ENCODE measurements around the gene CLPTM1L.

The CLPTM1L gene

DNA sequence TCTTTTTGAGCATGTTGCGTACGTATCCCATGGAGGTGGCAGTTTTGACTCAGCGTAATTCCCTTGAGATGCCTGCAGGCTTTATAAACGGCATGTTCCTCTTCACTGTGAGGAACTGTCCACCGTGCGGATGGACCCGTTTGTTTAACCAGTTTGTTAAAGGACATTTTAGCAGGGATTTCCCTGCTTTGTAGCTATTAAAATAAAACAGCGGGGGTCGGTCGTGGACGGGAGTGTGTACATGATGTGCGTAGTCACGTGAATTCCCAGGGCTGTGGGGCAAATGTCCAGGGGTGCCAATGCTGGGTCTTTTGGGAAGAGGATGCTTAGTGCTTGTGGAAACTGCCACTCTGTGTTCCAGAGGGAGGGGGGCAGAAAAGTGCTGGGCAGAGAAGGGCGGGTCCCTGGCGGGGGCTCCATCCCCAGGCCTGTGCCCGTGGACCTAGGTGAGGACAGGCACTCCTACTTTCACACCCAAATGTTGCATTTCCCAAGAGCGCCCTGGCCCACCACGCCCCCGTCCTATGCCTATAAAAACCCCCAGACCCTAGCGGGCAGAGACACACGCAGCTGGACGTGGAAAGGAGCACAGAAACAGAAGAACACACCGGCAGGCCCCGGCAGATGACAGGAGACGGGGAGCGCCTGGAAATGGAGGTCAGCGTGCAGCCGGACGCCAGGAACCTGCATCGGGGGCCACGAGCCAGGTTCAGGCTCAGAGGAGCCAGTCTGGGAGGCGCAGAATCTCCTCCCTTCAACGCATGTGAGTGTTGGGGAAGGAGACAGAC lies 46.0 kb downstream of the CLPTM1L start:
- no peak for DNase-seq (ENCODE audit: low read depth)
- TF ChIP-seq CTCF (conservative IDR thresholded peaks at IDR 0.05; ENCODE audit: control insufficient read depth, insufficient read depth, low read depth, low read length), result no peak
- no peak overlapping the region for H3K4me3 ChIP-seq (ENCODE audit: control insufficient read depth, low read depth, low read length)

- no peak for TF ChIP-seq CTCF (conservative IDR thresholded peaks at IDR 0.05; ENCODE audit: control insufficient read depth, insufficient read depth, low read depth, low read length)
- no peak overlapping the region for H3K4me3 ChIP-seq (ENCODE audit: control insufficient read depth, low read depth, low read length)
- no peak for DNase-seq (ENCODE audit: low read depth)
Observed at GRCh38 chr5:1298067-1298551, 46.8 kb downstream of the CLPTM1L start.

DNA sequence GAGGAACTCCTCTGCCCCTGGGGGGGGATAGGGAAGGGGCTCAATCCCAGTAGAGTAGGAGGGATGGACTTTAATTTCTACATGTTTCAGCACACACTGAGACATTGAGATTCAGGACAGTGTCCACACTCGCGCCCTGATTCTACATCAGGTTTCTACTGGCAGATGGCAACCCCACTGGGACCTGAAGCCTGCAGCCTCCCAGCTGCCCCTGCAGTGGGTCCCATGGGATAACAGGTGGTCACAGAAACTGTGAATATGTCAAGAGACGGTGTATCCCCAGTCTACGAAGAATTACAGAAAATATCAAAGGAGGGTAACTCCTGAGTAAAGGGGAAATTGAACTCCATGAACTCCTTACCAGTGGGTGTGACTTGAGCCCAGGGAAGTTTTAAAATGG lies 47.7 kb downstream of the CLPTM1L start:
- no peak for DNase-seq (ENCODE audit: low read depth)
- no peak for TF ChIP-seq CTCF (conservative IDR thresholded peaks at IDR 0.05; ENCODE audit: control insufficient read depth, insufficient read depth, low read depth, low read length)
- no peak overlapping the region for H3K4me3 ChIP-seq (ENCODE audit: control insufficient read depth, low read depth, low read length)

DNA sequence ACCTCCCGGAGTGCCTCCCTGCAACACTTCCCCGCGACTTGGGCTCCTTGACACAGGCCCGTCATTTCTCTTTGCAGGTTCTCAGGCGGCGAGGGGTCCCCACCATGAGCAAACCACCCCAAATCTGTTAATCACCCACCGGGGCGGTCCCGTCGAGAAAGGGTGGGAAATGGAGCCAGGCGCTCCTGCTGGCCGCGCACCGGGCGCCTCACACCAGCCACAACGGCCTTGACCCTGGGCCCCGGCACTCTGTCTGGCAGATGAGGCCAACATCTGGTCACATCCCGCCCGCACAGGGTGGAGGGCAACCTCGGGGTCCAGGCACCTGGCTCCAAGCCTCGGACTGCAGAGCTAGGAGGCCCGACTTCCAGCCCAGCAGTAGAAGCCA lies 49.3 kb downstream of the CLPTM1L start:
- no peak for DNase-seq (ENCODE audit: low read depth)
- no peak overlapping the region for H3K4me3 ChIP-seq (ENCODE audit: control insufficient read depth, low read depth, low read length)
- no peak for TF ChIP-seq CTCF (conservative IDR thresholded peaks at IDR 0.05; ENCODE audit: control insufficient read depth, insufficient read depth, low read depth, low read length)

DNA sequence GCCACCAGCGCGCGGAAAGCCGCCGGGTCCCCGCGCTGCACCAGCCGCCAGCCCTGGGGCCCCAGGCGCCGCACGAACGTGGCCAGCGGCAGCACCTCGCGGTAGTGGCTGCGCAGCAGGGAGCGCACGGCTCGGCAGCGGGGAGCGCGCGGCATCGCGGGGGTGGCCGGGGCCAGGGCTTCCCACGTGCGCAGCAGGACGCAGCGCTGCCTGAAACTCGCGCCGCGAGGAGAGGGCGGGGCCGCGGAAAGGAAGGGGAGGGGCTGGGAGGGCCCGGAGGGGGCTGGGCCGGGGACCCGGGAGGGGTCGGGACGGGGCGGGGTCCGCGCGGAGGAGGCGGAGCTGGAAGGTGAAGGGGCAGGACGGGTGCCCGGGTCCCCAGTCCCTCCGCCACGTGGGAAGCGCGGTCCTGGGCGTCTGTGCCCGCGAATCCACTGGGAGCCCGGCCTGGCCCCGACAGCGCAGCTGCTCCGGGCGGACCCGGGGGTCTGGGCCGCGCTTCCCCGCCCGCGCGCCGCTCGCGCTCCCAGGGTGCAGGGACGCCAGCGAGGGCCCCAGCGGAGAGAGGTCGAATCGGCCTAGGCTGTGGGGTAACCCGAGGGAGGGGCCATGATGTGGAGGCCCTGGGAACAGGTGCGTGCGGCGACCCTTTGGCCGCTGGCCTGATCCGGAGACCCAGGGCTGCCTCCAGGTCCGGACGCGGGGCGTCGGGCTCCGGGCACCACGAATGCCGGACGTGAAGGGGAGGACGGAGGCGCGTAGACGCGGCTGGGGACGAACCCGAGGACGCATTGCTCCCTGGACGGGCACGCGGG lies 49.9 kb downstream of the CLPTM1L start, which contains the start of gene TERT:
TERT (minus strand) TSS at position 234 of the 815 bp plus-strand sequence; CDS start at position 155, 79 bp downstream.
- no peak within 1 kb of the TSS for H3K4me3 ChIP-seq (ENCODE audit: control insufficient read depth, low read depth, low read length)
- no peak for DNase-seq (ENCODE audit: low read depth)
- TF ChIP-seq CTCF (conservative IDR thresholded peaks at IDR 0.05; ENCODE audit: control insufficient read depth, insufficient read depth, low read depth, low read length), result no peak

DNA sequence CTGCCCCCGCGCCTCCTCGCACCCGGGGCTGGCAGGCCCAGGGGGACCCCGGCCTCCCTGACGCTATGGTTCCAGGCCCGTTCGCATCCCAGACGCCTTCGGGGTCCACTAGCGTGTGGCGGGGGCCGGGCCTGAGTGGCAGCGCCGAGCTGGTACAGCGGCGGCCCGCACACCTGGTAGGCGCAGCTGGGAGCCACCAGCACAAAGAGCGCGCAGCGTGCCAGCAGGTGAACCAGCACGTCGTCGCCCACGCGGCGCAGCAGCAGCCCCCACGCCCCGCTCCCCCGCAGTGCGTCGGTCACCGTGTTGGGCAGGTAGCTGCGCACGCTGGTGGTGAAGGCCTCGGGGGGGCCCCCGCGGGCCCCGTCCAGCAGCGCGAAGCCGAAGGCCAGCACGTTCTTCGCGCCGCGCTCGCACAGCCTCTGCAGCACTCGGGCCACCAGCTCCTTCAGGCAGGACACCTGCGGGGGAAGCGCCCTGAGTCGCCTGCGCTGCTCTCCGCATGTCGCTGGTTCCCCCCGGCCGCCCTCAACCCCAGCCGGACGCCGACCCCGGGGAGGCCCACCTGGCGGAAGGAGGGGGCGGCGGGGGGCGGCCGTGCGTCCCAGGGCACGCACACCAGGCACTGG lies 50.6 kb downstream of the CLPTM1L start:
- DNase-seq (ENCODE audit: low read depth), result no peak
- H3K4me3 ChIP-seq (ENCODE audit: control insufficient read depth, low read depth, low read length), result no peak overlapping the region

More for the DNA sequence above, 50.6 kb downstream of the CLPTM1L start:
- TF ChIP-seq CTCF (conservative IDR thresholded peaks at IDR 0.05; ENCODE audit: control insufficient read depth, insufficient read depth, low read depth, low read length), result no peak
